A673 (cell line): ENCODE measurements around the gene ITSN2.

Source experiments
- CTCF ChIP-seq: fragments of 300-800, 200-600 bp; sonication (generic); conservative IDR thresholded peaks from 2 replicates; pipeline ENCODE4 v1.5.1; 2017; ENCODE audit warnings: low read depth, mild to moderate bottlenecking, antibody characterized with exemption, low read length, moderate library complexity, mixed read lengths
- EZH2 ChIP-seq: fragments of 200-600 bp; sonication (generic); IDR thresholded peaks from 2 replicates; pipeline ENCODE4 v1.6.1; 2017; ENCODE audit warnings: borderline replicate concordance, low read depth, mild to moderate bottlenecking, mixed read lengths, antibody characterized with exemption, low read length; ENCODE audit not compliant: poor library complexity, severe bottlenecking

GRCh38 chr2:24206242-24206641 is 154.1 kb downstream of the ITSN2 start:
- no peak for TF ChIP-seq EZH2
- TF ChIP-seq CTCF, result no peak
